CD4-positive, alpha-beta T cell treated with Interleukin-15 for 4 hours (primary cell): ENCODE data around the gene FOXA1.
A peak's percentile ranks its signal among the peaks of the same experiment; 100 is the strongest.

Source experiments
- DNase-seq: peaks from one replicate; pipeline ENCODE4 v3.0.0-alpha.2; 2020; ENCODE audit warnings: low spot score

Gene FOXA1

GRCh38 chr14:37602605-37603453 is 7.8 kb upstream of the FOXA1 start:
- no peak for DNase-seq

GRCh38 chr14:37601865-37602264 is 6.8 kb upstream of the FOXA1 start:
- no peak for DNase-seq

- DNase-seq, result no peak
These were observed 6.1 kb upstream of the FOXA1 start for GRCh38 chr14:37600880-37601741.

DNA sequence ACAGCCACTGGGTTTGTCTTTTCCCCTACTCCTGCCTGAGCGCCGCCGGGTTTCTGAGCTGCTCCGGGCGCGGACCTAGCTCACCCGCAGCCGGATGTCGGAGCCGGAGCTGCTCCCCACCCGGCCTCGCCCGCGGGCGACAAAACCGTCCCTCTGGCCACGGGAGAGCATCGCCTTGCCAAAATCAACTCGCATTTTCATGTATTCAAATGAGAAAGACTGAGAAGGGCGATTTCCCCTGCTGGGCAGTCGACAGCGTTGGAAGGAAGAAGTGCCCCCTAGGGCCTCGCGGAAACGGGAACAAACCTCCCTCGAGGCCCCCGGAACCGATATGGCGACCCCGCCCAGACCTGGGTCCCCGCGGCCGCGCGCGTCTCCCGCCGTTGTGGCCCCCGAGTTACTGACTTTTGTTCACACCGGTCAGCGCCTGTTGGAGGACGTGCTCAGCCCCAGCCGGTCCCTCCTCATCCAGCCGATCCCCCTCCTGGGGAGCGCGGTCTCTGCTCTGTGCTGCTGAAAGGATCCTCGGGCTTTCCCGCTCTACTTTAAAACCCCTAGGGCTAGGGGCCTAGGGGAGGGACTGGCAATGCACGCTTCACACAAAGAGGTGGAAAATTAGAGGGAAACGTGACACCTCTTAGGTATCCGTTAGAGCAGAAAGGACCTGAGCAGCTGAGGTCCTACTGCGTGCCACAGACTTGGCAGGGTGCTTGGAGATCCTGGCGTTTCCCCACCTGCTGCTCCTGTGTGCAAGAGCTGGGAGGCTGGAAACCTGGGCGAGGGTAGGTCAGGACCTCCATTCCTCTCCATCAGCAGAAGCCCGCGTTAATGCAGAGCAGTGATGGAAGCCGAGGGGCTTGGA is 4.7 kb upstream of the FOXA1 start:
- DNase-seq, result no peak

GRCh38 chr14:37598747-37599506 is 3.9 kb upstream of the FOXA1 start:
- no peak for DNase-seq

DNA sequence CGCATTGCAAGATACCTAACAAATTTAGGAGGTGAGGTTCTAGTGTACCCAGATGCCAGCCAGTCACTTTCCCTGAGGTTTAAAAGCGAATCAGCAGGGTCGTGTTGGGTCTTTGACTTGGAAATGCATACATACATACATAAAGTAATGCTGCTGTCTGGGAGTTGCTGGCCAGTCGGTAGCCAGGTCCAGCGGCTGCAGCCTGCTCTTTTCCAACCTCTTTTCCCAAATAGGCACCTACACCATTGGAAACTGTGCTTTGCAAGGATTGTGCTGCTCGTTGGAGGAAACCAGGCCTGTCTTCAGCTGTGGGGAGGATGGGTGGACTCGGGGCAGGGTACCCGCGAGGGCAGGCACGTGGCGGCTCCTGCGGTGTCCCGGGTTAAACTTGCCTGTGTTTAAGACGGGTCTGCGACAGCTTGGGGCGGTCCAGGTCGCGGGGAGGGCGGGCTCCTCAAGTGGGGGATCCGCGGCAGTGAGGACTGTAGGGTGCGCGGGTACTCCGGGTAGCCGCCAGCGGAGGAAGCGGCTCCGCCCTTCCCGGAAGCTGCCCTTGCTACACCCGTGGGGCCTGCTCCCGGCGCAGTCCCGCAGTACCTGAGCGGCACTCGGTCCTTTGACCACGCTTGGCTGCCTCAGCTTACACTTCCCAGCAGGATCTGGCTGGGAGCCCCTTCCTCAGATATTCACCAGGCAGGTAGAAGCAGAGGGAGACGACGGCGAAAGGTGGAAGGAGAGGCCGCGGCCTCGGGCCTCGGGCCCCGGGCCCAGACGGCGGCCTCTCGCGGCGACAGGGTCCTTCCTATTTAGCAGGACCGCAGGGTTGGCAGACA is 3.1 kb upstream of the FOXA1 start:
- DNase-seq, result no peak

- DNase-seq, result no peak
These were observed 2.5 kb upstream of the FOXA1 start for GRCh38 chr14:37597538-37597913.

- DNase-seq, result no peak
These were observed 1.9 kb upstream of the FOXA1 start for GRCh38 chr14:37596790-37597472.

DNA sequence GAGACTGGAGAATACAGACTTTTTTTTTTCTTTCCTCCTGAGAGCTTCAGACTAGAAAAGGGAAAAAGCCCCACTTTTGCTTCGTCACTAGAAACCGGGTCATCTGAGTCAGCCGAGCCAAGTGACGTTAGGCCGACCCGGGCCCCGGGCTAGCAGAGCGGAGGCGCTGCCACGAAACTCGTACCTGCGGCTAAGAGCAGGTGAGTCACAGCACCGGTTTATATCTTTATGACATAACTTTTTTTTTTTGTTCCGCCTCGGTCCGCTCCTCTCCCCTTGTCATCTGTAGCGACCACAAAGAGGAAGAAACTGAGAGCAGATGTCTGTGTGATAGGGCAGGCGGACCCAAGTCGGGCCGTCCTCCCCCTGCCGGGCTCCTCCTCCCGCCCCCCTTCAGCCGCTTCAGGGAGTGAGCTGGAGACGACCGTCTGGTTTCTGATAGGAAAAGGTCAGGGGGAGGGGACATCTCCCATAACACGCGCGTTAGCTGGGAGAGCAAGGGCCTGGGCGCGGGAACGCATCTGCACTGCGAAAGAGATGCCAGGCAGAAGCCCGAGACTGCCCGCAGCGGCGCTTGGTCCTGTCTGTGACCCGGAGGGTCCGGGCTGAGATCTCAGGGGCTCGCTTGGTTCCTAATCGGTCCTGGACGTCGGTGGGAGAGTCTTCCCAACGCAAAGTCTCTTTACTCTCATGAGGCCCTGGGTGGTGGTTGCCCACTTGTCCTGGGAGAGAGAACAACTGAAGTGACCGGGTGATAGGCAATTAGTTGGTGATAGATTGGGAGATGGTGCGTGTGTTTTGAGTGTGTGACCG is 966 bp upstream of the FOXA1 start:
- DNase-seq, result peak; percentile 9

DNA sequence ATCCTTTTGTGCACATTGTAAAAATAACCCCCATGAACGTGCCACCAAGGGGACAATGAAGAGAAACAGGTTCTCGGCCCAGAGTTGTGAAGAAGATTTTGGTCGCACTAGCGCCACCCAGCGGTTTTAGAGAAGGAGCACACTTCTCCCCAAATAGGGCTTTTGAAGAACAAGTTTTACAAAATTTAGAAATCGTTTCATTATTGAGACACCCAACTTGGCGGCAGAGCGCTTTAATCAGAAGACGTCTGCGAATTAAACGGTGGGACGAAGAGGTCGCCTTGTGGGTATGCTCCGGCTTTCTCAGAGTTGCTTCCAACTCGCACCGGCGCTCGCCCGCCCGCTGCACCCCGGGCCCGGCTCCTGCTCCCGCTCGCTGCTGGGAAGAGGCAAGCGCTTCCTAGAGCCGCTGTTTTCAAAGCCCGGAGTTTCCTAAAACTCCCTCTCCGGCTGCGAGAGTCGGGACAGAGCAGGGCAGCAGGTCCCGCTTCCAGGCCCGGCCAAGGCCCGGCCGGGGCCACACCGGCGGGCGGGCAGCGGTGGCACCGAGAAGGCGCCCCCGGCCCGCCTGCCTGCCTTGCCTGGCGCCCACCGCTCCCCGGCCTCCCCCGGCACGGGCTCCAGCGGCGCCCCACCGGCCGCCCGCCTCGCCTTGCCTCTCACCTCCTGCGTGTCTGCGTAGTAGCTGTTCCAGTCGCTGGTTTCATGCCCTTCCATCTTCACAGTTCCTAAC is 645 bp downstream of the FOXA1 start:
- DNase-seq, result peak; percentile 1

DNA sequence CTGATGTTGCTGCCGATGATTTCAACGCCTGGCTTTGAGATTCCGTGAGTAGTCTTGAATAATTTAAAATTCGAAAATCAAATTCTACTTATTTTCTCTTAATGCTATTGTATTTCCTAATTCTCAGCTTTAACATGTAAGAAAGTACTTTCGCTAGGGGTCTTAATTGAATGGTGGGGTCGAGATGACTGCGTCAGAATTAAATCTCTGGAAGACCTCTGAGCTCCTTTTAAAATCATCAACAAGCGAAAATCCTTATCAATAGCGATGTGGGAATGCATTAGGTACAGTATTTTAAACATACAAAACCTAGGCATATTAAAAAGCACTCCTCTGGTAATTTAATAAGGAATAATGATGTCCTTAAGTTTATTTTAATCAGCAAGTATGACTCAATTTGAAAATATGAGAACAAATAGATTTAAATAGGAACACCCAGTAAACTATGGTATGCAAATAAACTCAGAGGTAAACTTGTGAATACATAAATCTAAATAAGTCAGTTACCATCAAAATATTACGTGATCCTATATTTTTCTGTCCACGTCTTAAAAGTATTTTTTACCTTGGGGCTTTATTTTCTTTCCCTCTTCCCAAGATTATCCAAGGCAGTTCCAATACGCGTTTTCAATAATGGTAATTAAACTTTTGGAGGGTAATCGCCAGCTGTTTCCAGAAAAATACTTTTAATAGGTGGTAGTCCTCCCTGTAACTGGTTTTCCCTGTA is 1.4 kb downstream of the FOXA1 start:
- no peak for DNase-seq

GRCh38 chr14:37592482-37593408 is 2.3 kb downstream of the FOXA1 start:
- no peak for DNase-seq

DNA sequence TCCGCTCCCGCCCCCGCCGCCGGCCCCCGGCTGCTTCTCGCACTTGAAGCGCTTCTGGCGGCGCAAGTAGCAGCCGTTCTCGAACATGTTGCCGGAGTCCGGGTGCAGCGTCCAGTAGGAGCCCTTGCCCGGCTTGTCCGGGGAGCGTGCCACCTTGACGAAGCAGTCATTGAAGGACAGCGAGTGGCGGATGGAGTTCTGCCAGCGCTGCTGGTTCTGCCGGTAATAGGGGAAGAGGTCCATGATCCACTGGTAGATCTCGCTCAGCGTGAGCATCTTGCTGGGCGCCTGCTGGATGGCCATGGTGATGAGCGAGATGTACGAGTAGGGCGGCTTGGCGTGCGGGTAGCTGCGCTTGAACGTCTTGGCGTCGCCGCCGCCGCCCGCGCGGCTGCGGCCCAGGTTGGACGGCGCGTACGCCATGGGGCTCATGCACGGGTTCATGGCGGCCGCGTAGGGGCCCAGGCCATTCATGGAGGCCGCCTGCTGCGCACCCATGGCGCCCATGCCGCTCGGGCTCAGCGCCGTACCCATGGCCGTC is 3.0 kb downstream of the FOXA1 start:
- DNase-seq, result no peak

GRCh38 chr14:37591311-37591940 is 3.6 kb downstream of the FOXA1 start:
- no peak for DNase-seq

GRCh38 chr14:37590428-37591139 is 4.5 kb downstream of the FOXA1 start:
- no peak for DNase-seq
